Heart left ventricle (tissue), 16 donors: Measurements from ENCODE around the gene CAMTA1. TPM values are rescaled to one million over a fixed set of nuclear protein-coding genes. Genes with fewer than 3 reads are reported as not detected.

Experiments
- ATAC-seq, 4 donors: fragments of 200-7000 bp; cut with Tn5 transposase; one replicate each; pipeline ENCODE4 v1.9.1; 2020 to 2022; ENCODE audit warnings: moderate library complexity in 4 of 4, mild to moderate bottlenecking in 3 of 4, moderate number of reproducible peaks in 1 of 4
- DNase-seq, 5 donors: peaks; one replicate each; pipeline ENCODE4 v3.0.0-alpha.2; 2020
- H3K27ac ChIP-seq, 12 donors: fragments of 200-600 bp; sonication (generic) in 4 of 12; one replicate each; pipeline versions ENCODE4 v1.5.0 to v1.8.0; 2016 to 2022; ENCODE audit warnings: mild to moderate bottlenecking in 2 of 12
- H3K27me3 ChIP-seq, 9 donors: fragments of 200-600 bp; sonication (generic) in 2 of 9; one replicate each; pipeline versions ENCODE4 v1.5.1 to v1.8.0; 2016 to 2022; ENCODE audit warnings: mild to moderate bottlenecking in 3 of 9
- H3K36me3 ChIP-seq, 9 donors: fragments of 200-600 bp; sonication (generic) in 2 of 9; one replicate each; pipeline versions ENCODE4 v1.5.0 to v1.8.0; 2018 to 2022; ENCODE audit warnings: mild to moderate bottlenecking in 2 of 9
- H3K4me1 ChIP-seq, 12 donors: fragments of 200-600 bp; sonication (generic) in 4 of 12; one replicate each; pipeline versions ENCODE4 v1.5.0 to v1.8.0; 2016 to 2022; ENCODE audit warnings: mild to moderate bottlenecking in 3 of 12
- H3K4me3 ChIP-seq, 12 donors: fragments of 200-600 bp; sonication (generic) in 4 of 12; one replicate each; pipeline versions ENCODE4 v1.5.0 to v1.8.0; 2017 to 2022; ENCODE audit warnings: mild to moderate bottlenecking in 9 of 12, moderate library complexity in 4 of 12
- H3K9me3 ChIP-seq, 12 donors: fragments of 200-600 bp; sonication (generic) in 4 of 12; one replicate each; pipeline versions ENCODE4 v1.5.0 to v1.8.0; 2016 to 2022; ENCODE audit warnings: mild to moderate bottlenecking in 1 of 12
- CTCF ChIP-seq, 12 donors: fragments of 200-600 bp; sonication (generic) in 4 of 12; IDR thresholded peaks; one replicate each; pipeline versions ENCODE4 v1.5.0 to v1.8.0; 2018 to 2022; ENCODE audit warnings: antibody characterized with exemption in 12 of 12, mild to moderate bottlenecking in 5 of 12
- POLR2A ChIP-seq, 2 donors: fragments of 450-650 bp; IDR thresholded peaks; one replicate each; pipeline ENCODE4 v1.6.1; 2017; ENCODE audit warnings: antibody characterized with exemption in 2 of 2, mild to moderate bottlenecking in 2 of 2, moderate library complexity in 2 of 2
- WGBS, 4 donors: extraction: QIAGEN DNeasy Blood & Tissue Kit in 2 of 4; methylation state at CpG; one replicate each; pipeline versions ENCODE4 v1.1.5 to v1.1.7; 2013 to 2018; 5-methylcytosine and 5-hydroxymethylcytosine counted together
- intact Hi-C, 10 donors: fragments of 100-400 bp; cut with DNase I; formaldehyde crosslinking; loops; one replicate each; pipeline versions ENCODE4 v1.11.1 to v1.14.2; 2022
- polyA plus RNA-seq, 2 donors: library from polyadenylated mRNA; stranded (reverse); fragments of 200-250 nt; gene quantifications; one replicate each; pipeline ENCODE4 v1.2.3, GENCODE V29; 2013
- total RNA-seq, 9 donors: library from RNA; depleted of rRNA in 2 of 9; stranded (reverse); fragments of >200 nt in 2 of 9; fragmentation: NEBNext Ultra II Directional in 3 of 9; extraction: Animal tissue kit (Norgen Biotek cat#: 25700) in 3 of 9; gene quantifications; one replicate each; pipeline versions ENCODE4 v1.1.0 to v1.2.4, GENCODE V29; 2016 to 2023
- donor health status: ischemic (EF 13 %, LVEDD 7.1; RV severe dilation, severe dysfunction).
- donor health status: healthy with polysubstance abuse.
- donor health status: DM: no; HTN: yes; CAD: no.
- donor health status: DM: no; HTN: no; CAD: no.
- donor health status: ischemic (EF 25% LVEDD 6.9; RV normal size, moderate dysfunction).
- donor health status: ischemic (EF 25% LVEDD 5.7; RV mildly dilated, moderate dysfunction).
- donor health status: healthy.
- donor health status: DM: yes; HTN: yes; CAD: no.
- donor health status: ischemic (EF 35%, LVEDD 5.7; RV mildly dilated, moderate dysfunction).
- donor health status: nonischemic (EF 11% LVEDD 7.7; RV severe dilation, severe dysfunction).
- donor health status: DM: yes; HTN: yes; CAD: no.
- donor health status: PGD.
- donor health status: ischemic (EF 29% LVEDD 5.4; RV normal size, mild dysfunction).
- donor health status: nonischemic (EF 23%, LVEDD 6.1; RV moderate dilation, normal function).

CAMTA1 gene
- total and polyA plus RNA-seq, 11 donors = 114 to 303 (median 137) TPM

- H3K36me3 ChIP-seq = no peaks in the 10 kb centered on the region
- peaks cover 0 to 4% (median 0%) of the 10 kb centered on the region in 9 donors for H3K27me3 ChIP-seq
- TF ChIP-seq CTCF (IDR thresholded peaks at IDR 0.05) (no peak), POLR2A (IDR thresholded peaks at IDR 0.05) (no peak)
- DNase-seq (no peak), ATAC-seq (no peak)
- peaks cover 0 to 1% (median 0%) of the 10 kb centered on the region in 12 donors for H3K9me3 ChIP-seq
- H3K4me1 ChIP-seq = no peaks in the 10 kb centered on the region
- 82 to 94% (median 90%) methylated on average over 4 of the region's 4 CpGs for WGBS, 4 donors
- H3K4me3 ChIP-seq = no peak overlapping the region
- intact Hi-C loops = no loop called here
- H3K27ac ChIP-seq = no peak overlapping the region
Measured at GRCh38 chr1:7187112-7187493, 401.8 kb downstream of the CAMTA1 start.

GRCh38 chr1:7190261-7190660 is 405.0 kb downstream of the CAMTA1 start:
- Histone ChIP-seq H3K36me3 (no peaks in the 10 kb centered on the region), H3K4me3 (no peak overlapping the region), H3K4me1 (no peaks in the 10 kb centered on the region), H3K27ac (no peak overlapping the region), H3K27me3 (peaks cover 0 to 3% (median 0%) of the 10 kb centered on the region in 9 donors), H3K9me3 (no peaks in the 10 kb centered on the region)
- WGBS, 4 donors = 85 to 95% (median 89%) methylated on average over 3 of the region's 3 CpGs
- intact Hi-C loops = no loop called here
- ATAC-seq (no peak), DNase-seq (no peak)
- TF ChIP-seq CTCF (IDR thresholded peaks at IDR 0.05) (no peak), POLR2A (IDR thresholded peaks at IDR 0.05) (no peak)

- Histone ChIP-seq H3K27me3 (peaks cover 0 to 3% (median 0%) of the 10 kb centered on the region in 9 donors), H3K27ac (no peak overlapping the region), H3K4me3 (no peak overlapping the region), H3K9me3 (no peaks in the 10 kb centered on the region), H3K4me1 (no peaks in the 10 kb centered on the region), H3K36me3 (no peaks in the 10 kb centered on the region)
- TF ChIP-seq CTCF (IDR thresholded peaks at IDR 0.05) (no peak), POLR2A (IDR thresholded peaks at IDR 0.05) (no peak)
- WGBS, 4 donors = 90 to 95% (median 93%) methylated on average over 10 of the region's 10 CpGs
- ATAC-seq (no peak), DNase-seq (no peak)
- intact Hi-C loops = no loop called here
Measured at GRCh38 chr1:7192453-7192852, 407.2 kb downstream of the CAMTA1 start.

GRCh38 chr1:7196036-7196911 is 411.0 kb downstream of the CAMTA1 start:
- whole genome bisulfite sequencing, 4 donors = 59 to 70% (median 60%) methylated on average over 7 of the region's 7 CpGs
- Histone ChIP-seq H3K27ac (no peak overlapping the region), H3K36me3 (no peaks in the 10 kb centered on the region), H3K9me3 (no peaks in the 10 kb centered on the region), H3K4me1 (no peaks in the 10 kb centered on the region), H3K27me3 (peaks cover 0 to 27% (median 0%) of the 10 kb centered on the region in 9 donors), H3K4me3 (no peak overlapping the region)
- no peak for ATAC-seq
- intact Hi-C loops = no loop called here
- DNase-seq = no peak
- TF ChIP-seq CTCF (IDR thresholded peaks at IDR 0.05) (no peak), POLR2A (IDR thresholded peaks at IDR 0.05) (no peak)
